ENCODE data around the gene VARS2. TPM values are rescaled to one million over a fixed set of nuclear protein-coding genes. Genes with fewer than 3 reads are reported as not detected.

VARS2 gene
- total RNA-seq, 1 experiment from 2014 or later, result 39.8 TPM

DNA sequence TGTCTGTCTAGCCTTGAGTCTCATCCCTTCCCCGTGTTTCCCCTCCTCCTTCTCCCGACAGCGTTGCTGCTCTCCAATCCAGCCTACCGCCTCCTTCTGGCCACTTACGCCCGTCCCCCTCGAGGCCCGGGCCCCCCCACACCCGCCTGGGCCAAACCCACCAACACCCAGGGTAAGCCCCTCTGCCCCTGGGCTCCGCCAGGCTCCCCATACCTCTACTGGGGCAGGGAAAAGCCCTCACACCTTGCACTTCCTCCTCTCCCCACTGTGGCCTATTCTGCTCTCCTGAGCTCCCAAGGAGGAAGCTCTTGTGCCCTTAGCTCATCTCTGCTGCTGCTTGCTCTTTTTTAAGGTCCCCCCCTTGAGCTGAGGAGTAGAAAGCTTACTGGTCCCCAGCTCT is 18.7 kb upstream of the VARS2 start (continued):
- TF ChIP-seq ZNF274 (IDR thresholded peaks at IDR 0.05; ENCODE audit: low read depth, low read length) (no peak), SRF (IDR thresholded peaks at IDR 0.05; ENCODE audit: low read depth) (no peak)

- POLR2A ChIA-PET, result interaction anchor here (1.4 kb wide), 1 partner anchor 11 kb away, joined by 4 read pairs; no protein-coding TSS in a partner anchor
- no TSS peak for BruUV-seq (replicated peaks)
Measured at GRCh38 chr6:30896541-30896940, 17.5 kb upstream of the VARS2 start.

More at GRCh38 chr6:30896541-30896940, 17.5 kb upstream of the VARS2 start:
- H3K4me1 ChIP-seq (ENCODE audit: control insufficient read depth in 1 of 2, insufficient read depth in 2 of 2, low read length in 2 of 2), result no peaks in the 10 kb centered on the region
- RAD21 ChIA-PET (ENCODE audit: low non-redundant PET in 1 of 2, low total read pairs in 2 of 2, uncharacterized antibody in 2 of 2, unreplicated experiment in 2 of 2), result no interaction called here
- ATAC-seq (no peak), DNase-seq (ENCODE audit: low read depth, low spot score) (no peak)
- no peak overlapping the region for H3K4me3 ChIP-seq (replicated peaks in 1 of 2; ENCODE audit: low read depth in 1 of 2, low read length in 2 of 2)
- no peaks in the 10 kb centered on the region for H3K27me3 ChIP-seq (ENCODE audit: insufficient read depth, low read length)
- no peak overlapping the region for H3K27ac ChIP-seq (ENCODE audit: low read depth, low read length)
- no peak overlapping the region for H3K9ac ChIP-seq (ENCODE audit: low read length)
- H3K79me2 ChIP-seq (ENCODE audit: insufficient read depth, low read length), result peaks cover 2% of the 10 kb centered on the region; the same call in 1 of the 2 replicates
- H3K36me3 ChIP-seq (ENCODE audit: control insufficient read depth in 1 of 2, insufficient read depth in 2 of 2, low read length in 2 of 2), result peaks cover 53 to 58% of the 10 kb centered on the region in 2 experiments
- no peaks in the 10 kb centered on the region for H4K20me1 ChIP-seq (ENCODE audit: insufficient read depth)
- no peaks in the 10 kb centered on the region for H3K9me2 ChIP-seq (ENCODE audit: insufficient read depth)
- intact Hi-C loops (cut with micrococcal nuclease), result no loop called here
- TF ChIP-seq, protein P1, sequence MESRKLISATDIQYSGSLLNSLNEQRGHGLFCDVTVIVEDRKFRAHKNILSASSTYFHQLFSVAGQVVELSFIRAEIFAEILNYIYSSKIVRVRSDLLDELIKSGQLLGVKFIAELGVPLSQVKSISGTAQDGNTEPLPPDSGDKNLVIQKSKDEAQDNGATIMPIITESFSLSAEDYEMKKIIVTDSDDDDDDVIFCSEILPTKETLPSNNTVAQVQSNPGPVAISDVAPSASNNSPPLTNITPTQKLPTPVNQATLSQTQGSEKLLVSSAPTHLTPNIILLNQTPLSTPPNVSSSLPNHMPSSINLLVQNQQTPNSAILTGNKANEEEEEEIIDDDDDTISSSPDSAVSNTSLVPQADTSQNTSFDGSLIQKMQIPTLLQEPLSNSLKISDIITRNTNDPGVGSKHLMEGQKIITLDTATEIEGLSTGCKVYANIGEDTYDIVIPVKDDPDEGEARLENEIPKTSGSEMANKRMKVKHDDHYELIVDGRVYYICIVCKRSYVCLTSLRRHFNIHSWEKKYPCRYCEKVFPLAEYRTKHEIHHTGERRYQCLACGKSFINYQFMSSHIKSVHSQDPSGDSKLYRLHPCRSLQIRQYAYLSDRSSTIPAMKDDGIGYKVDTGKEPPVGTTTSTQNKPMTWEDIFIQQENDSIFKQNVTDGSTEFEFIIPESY (IDR thresholded peaks at IDR 0.05; ENCODE audit: extremely low read depth, insufficient replicate concordance, low read length), result no peak
- no peak for TF ChIP-seq FOSL1 (IDR thresholded peaks at IDR 0.05; ENCODE audit: low read depth)
- TF ChIP-seq CBX3 (IDR thresholded peaks at IDR 0.05; ENCODE audit: low read depth), result no peak
- no peak for TF ChIP-seq POLR2AphosphoS5 (IDR thresholded peaks at IDR 0.05; ENCODE audit: low read depth, low read length)
- no peak for TF ChIP-seq CEBPB (IDR thresholded peaks at IDR 0.05; ENCODE audit: low read depth)
- no peak for TF ChIP-seq REST (IDR thresholded peaks at IDR 0.05; ENCODE audit: low read depth)
- no peak for TF ChIP-seq ZNF274 (IDR thresholded peaks at IDR 0.05; ENCODE audit: low read depth, low read length)
- no peak for TF ChIP-seq ELF1 (IDR thresholded peaks at IDR 0.05; ENCODE audit: borderline replicate concordance, low read depth)
- no peak for TF ChIP-seq EZH2phosphoT487 (IDR thresholded peaks at IDR 0.05; ENCODE audit: borderline replicate concordance)
- no peak for TF ChIP-seq SIN3A (IDR thresholded peaks at IDR 0.05; ENCODE audit: low read depth)
- no peak for TF ChIP-seq RAD21 (IDR thresholded peaks at IDR 0.05; ENCODE audit: low read depth)
- no peak for TF ChIP-seq POLR2A (IDR thresholded peaks at IDR 0.05; ENCODE audit: borderline replicate concordance, extremely low read depth, insufficient read depth, insufficient read length)
- TF ChIP-seq EZH2 (IDR thresholded peaks at IDR 0.05), result no peak
- TF ChIP-seq, protein P2, sequence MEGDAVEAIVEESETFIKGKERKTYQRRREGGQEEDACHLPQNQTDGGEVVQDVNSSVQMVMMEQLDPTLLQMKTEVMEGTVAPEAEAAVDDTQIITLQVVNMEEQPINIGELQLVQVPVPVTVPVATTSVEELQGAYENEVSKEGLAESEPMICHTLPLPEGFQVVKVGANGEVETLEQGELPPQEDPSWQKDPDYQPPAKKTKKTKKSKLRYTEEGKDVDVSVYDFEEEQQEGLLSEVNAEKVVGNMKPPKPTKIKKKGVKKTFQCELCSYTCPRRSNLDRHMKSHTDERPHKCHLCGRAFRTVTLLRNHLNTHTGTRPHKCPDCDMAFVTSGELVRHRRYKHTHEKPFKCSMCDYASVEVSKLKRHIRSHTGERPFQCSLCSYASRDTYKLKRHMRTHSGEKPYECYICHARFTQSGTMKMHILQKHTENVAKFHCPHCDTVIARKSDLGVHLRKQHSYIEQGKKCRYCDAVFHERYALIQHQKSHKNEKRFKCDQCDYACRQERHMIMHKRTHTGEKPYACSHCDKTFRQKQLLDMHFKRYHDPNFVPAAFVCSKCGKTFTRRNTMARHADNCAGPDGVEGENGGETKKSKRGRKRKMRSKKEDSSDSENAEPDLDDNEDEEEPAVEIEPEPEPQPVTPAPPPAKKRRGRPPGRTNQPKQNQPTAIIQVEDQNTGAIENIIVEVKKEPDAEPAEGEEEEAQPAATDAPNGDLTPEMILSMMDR (IDR thresholded peaks at IDR 0.05 in 2 of 3, conservative IDR thresholded peaks at IDR 0.05 in 1 of 3; ENCODE audit: borderline replicate concordance in 1 of 3, insufficient read depth in 1 of 3, low read depth in 2 of 3, low read length in 2 of 3), result no peak
- no peak overlapping the region for H3K4me2 ChIP-seq (ENCODE audit: low read length)
- CTCF ChIA-PET, result no interaction called here
- no peak overlapping the region for H2AFZ ChIP-seq (ENCODE audit: low read depth, low read length, poor library complexity, severe bottlenecking)
- no peaks in the 10 kb centered on the region for H3K9me3 ChIP-seq (ENCODE audit: control insufficient read depth in 1 of 2, insufficient read depth in 1 of 2, low read depth in 1 of 2, low read length in 2 of 2)
